Aorta (tissue), 5 donors: ENCODE results near the gene SPOCD1. TPM values are rescaled to one million over a fixed set of nuclear protein-coding genes. Genes with fewer than 3 reads are reported as not detected.

ENCODE experiments used
- ATAC-seq: fragments of 200-7000 bp; cut with Tn5 transposase; one replicate; pipeline ENCODE4 v1.9.1; 2022; ENCODE audit warnings: moderate library complexity; ENCODE audit not compliant: low FRiP score
- DNase-seq, 2 donors: peaks; one replicate each; pipeline ENCODE4 v3.0.0-alpha.2; 2020
- H3K27ac ChIP-seq, 2 donors: one replicate each; pipeline ENCODE4 v1.5.1; 2013; ENCODE audit warnings: low read length in 2 of 2, mild to moderate bottlenecking in 2 of 2, moderate library complexity in 2 of 2, control low read depth in 1 of 2, inconsistent platforms in 1 of 2, low read depth in 1 of 2
- H3K27me3 ChIP-seq, 2 donors: one replicate each; pipeline ENCODE4 v1.6.1; 2013; ENCODE audit warnings: control low read depth in 1 of 2, low read length in 1 of 2, mild to moderate bottlenecking in 1 of 2, moderate library complexity in 1 of 2; ENCODE audit not compliant: insufficient read depth in 2 of 2, control insufficient read depth in 1 of 2
- H3K36me3 ChIP-seq, 2 donors: one replicate each; pipeline ENCODE4 v1.6.1; 2013; ENCODE audit warnings: control low read depth in 1 of 2, low read length in 1 of 2, mild to moderate bottlenecking in 1 of 2; ENCODE audit not compliant: insufficient read depth in 2 of 2, control insufficient read depth in 1 of 2
- H3K4me1 ChIP-seq, 2 donors: one replicate each; pipeline ENCODE4 v1.6.1; 2013; ENCODE audit warnings: low read length in 2 of 2, control low read depth in 1 of 2, mild to moderate bottlenecking in 1 of 2, moderate library complexity in 1 of 2; ENCODE audit not compliant: insufficient read depth in 2 of 2, control insufficient read depth in 1 of 2
- H3K4me3 ChIP-seq, 2 donors: one replicate each; pipeline ENCODE4 v1.5.1; 2013; ENCODE audit warnings: low read length in 2 of 2, control low read depth in 1 of 2, mild to moderate bottlenecking in 1 of 2
- H3K9me3 ChIP-seq: one replicate; pipeline ENCODE4 v1.6.1; 2013; ENCODE audit warnings: mild to moderate bottlenecking, low read length; ENCODE audit not compliant: control insufficient read depth
- WGBS, 2 donors: extraction: QIAGEN DNeasy Blood & Tissue Kit; methylation state at CpG; one replicate each; pipeline ENCODE4 v1.1.7; 2013; 5-methylcytosine and 5-hydroxymethylcytosine counted together
- intact Hi-C, 2 donors: fragments of 100-400 bp; cut with DNase I; formaldehyde crosslinking; loops; one replicate each; pipeline versions ENCODE4 v1.14.2 to v1.15.0; 2022
- microRNA-seq, 2 donors: library from miRNA; unstranded; fragments of <30 nt; microRNA quantifications; one replicate each; pipeline ENCODE4 v1.2.0, GENCODE V29; 2020
- polyA plus RNA-seq, 2 donors: library from polyadenylated mRNA; stranded (reverse); fragments of 200-250 nt; gene quantifications; one replicate each; pipeline ENCODE4 v1.2.3, GENCODE V29; 2013
- total RNA-seq, 2 donors: library from RNA; stranded (reverse); fragmentation: NEBNext Ultra II Directional; extraction: Animal tissue kit (Norgen Biotek cat#: 25700); gene quantifications; one replicate each; pipeline ENCODE4 v1.2.1, GENCODE V29; 2021
- donor health status: healthy with polysubstance abuse.
- donor health status: Bipolar disorder and iron deficiency.
- donor health status: DM: no; HTN: no; CAD: no.
- donor health status: DM: no; HTN: no; CAD: no.
- donor health status: DM: yes; HTN: yes; CAD: no.

The SPOCD1 gene
- total and polyA plus RNA-seq, 4 donors, result 1.4 to 12.3 (median 6.5) TPM

GRCh38 chr1:31745096-31745945 is 70.5 kb downstream of the SPOCD1 start:
- intact Hi-C loops, result loop anchor here in 1 of 2 donors (2.0 to 5.0 kb wide), 2 partner anchors 42 to 83 kb away; no protein-coding TSS in a partner anchor
- Histone ChIP-seq H3K9me3 (no peaks in the 10 kb centered on the region), H3K27ac (no peak overlapping the region), H3K36me3 (no peaks in the 10 kb centered on the region), H3K27me3 (no peaks in the 10 kb centered on the region), H3K4me1 (no peaks in the 10 kb centered on the region), H3K4me3 (no peak overlapping the region)
- 52 to 53% methylated on average over 4 of the region's 4 CpGs for WGBS, 2 donors
- DNase-seq (peak; percentile 68 to 90), ATAC-seq (peak; percentile 62)

GRCh38 chr1:31744165-31744888 is 71.5 kb downstream of the SPOCD1 start:
- ATAC-seq (no peak), DNase-seq (no peak)
- H3K4me1 ChIP-seq, result no peaks in the 10 kb centered on the region
- H3K4me3 ChIP-seq, result no peak overlapping the region
- no peaks in the 10 kb centered on the region for H3K27me3 ChIP-seq
- WGBS, 2 donors, result 94 to 95% methylated on average over 25 to 28 of the region's 28 CpGs
- no peaks in the 10 kb centered on the region for H3K9me3 ChIP-seq
- no peaks in the 10 kb centered on the region for H3K36me3 ChIP-seq
- H3K27ac ChIP-seq, result no peak overlapping the region
- intact Hi-C loops, result loop anchor here (2.0 to 5.0 kb wide), 2 partner anchors 77 to 82 kb away; no protein-coding TSS in a partner anchor

GRCh38 chr1:31742462-31743212 is 73.2 kb downstream of the SPOCD1 start:
- intact Hi-C loops, result loop anchor here in 1 of 2 donors (5.0 kb wide), 1 partner anchor 75 kb away; no protein-coding TSS in a partner anchor
- no peak overlapping the region for H3K27ac ChIP-seq
- WGBS, 2 donors, result 87 to 90% methylated on average over 32 of the region's 32 CpGs
- H3K27me3 ChIP-seq, result no peaks in the 10 kb centered on the region
- no peaks in the 10 kb centered on the region for H3K4me1 ChIP-seq
- ATAC-seq (no peak), DNase-seq (no peak)
- no peaks in the 10 kb centered on the region for H3K9me3 ChIP-seq
- H3K36me3 ChIP-seq, result no peaks in the 10 kb centered on the region
- no peak overlapping the region for H3K4me3 ChIP-seq

Small RNAs within 50 kb of the gene (microRNA-seq; reads per million reads assigned to microRNA genes)
- 0 reads per million in 2 donors for gene MIR4254

Other genes with a start within 250 kb of the SPOCD1 start
- gene TINAGL1, start 239.5 kb downstream of the SPOCD1 start, total RNA-seq, result 100 to 1,000 TPM; 317 to 506 TPM
- gene TINAGL1, start 239.5 kb downstream of the SPOCD1 start, polyA plus RNA-seq, result 100 to 1,000 TPM; 158 to 325 TPM
- gene HCRTR1, start 198.3 kb downstream of the SPOCD1 start, total RNA-seq, result under 1 TPM in 1 of 2 donors, not detected in 1; 0.42 TPM
- gene HCRTR1, start 198.3 kb downstream of the SPOCD1 start, polyA plus RNA-seq, result under 1 TPM in 1 of 2 donors, not detected in 1; 0.18 TPM
- 10 to 100 TPM; 57.9 to 65.0 TPM for gene PEF1, start 171.1 kb downstream of the SPOCD1 start, total RNA-seq
- gene PEF1, start 171.1 kb downstream of the SPOCD1 start, polyA plus RNA-seq, result 10 to 100 TPM; 75.5 to 83.9 TPM
- gene COL16A1, start 112.0 kb downstream of the SPOCD1 start, total RNA-seq, result 100 to 1,000 TPM in 1 of 2 donors, 10 to 100 TPM in 1; 71.4 to 188 TPM
- 100 to 1,000 TPM in 1 of 2 donors, 10 to 100 TPM in 1; 39.8 to 358 TPM for gene COL16A1, start 112.0 kb downstream of the SPOCD1 start, polyA plus RNA-seq
- gene ADGRB2, start 51.7 kb downstream of the SPOCD1 start, total RNA-seq, result 1 to 10 TPM; 1.8 to 4.6 TPM
- 1 to 10 TPM; 1.8 to 2.4 TPM for gene ADGRB2, start 51.7 kb downstream of the SPOCD1 start, polyA plus RNA-seq
- 100 to 1,000 TPM; 230 to 244 TPM for gene PTP4A2, start 122.3 kb upstream of the SPOCD1 start, total RNA-seq
- 100 to 1,000 TPM in 1 of 2 donors, 10 to 100 TPM in 1; 72.0 to 147 TPM for gene PTP4A2, start 122.3 kb upstream of the SPOCD1 start, polyA plus RNA-seq
- 10 to 100 TPM; 84.9 to 91.2 TPM for gene KHDRBS1, start 197.8 kb upstream of the SPOCD1 start, total RNA-seq
- 10 to 100 TPM; 57.0 to 61.8 TPM for gene KHDRBS1, start 197.8 kb upstream of the SPOCD1 start, polyA plus RNA-seq